Glutamatergic neuron (in vitro differentiated cells): Measurements from ENCODE around the gene CACNA1C. TPM values are rescaled to one million over a fixed set of nuclear protein-coding genes. Genes with fewer than 3 reads are reported as not detected.

Source experiments
- DNase-seq: peaks from one replicate; pipeline ENCODE4 v3.0.0; 2022
- H3K27ac Mint-ChIP-seq: one replicate; pipeline ENCODE4 v1.8.0; 2020; ENCODE audit warnings: mild to moderate bottlenecking, mixed read lengths, inconsistent platforms; ENCODE audit not compliant: unreplicated experiment
- H3K27me3 Mint-ChIP-seq: one replicate; pipeline ENCODE4 v1.8.0; 2020; ENCODE audit warnings: mild to moderate bottlenecking, moderate library complexity, mixed read lengths, inconsistent platforms; ENCODE audit not compliant: unreplicated experiment
- H3K36me3 Mint-ChIP-seq: one replicate; pipeline ENCODE4 v1.8.0; 2020; ENCODE audit warnings: mild to moderate bottlenecking, mixed read lengths, inconsistent platforms; ENCODE audit not compliant: unreplicated experiment
- H3K4me1 Mint-ChIP-seq: one replicate; pipeline ENCODE4 v1.8.0; 2020; ENCODE audit warnings: mild to moderate bottlenecking, low read depth, mixed read lengths, inconsistent platforms; ENCODE audit not compliant: unreplicated experiment
- H3K4me3 Mint-ChIP-seq: one replicate; pipeline ENCODE4 v1.8.0; 2020; ENCODE audit warnings: mild to moderate bottlenecking, mixed read lengths, inconsistent platforms; ENCODE audit not compliant: unreplicated experiment
- H3K9me3 Mint-ChIP-seq: one replicate; pipeline ENCODE4 v1.8.0; 2020; ENCODE audit warnings: mild to moderate bottlenecking, moderate library complexity, mixed read lengths, inconsistent platforms; ENCODE audit not compliant: unreplicated experiment
- CTCF ChIP-seq: fragments of 200-600 bp; sonication (generic); IDR thresholded peaks from one replicate; pipeline ENCODE4 v1.5.0; 2021; ENCODE audit not compliant: partially characterized antibody, unreplicated experiment
- total RNA-seq: library from RNA; stranded (reverse); fragmentation: NEBNext Ultra II Directional; extraction: Animal tissue kit (Norgen Biotek cat#: 25700); gene quantifications from one replicate; pipeline ENCODE4 v1.2.1, GENCODE V29; 2021; ENCODE audit not compliant: unreplicated experiment

The CACNA1C gene
- total RNA-seq, 1 donor from 2014 or later = 11.0 TPM

DNA sequence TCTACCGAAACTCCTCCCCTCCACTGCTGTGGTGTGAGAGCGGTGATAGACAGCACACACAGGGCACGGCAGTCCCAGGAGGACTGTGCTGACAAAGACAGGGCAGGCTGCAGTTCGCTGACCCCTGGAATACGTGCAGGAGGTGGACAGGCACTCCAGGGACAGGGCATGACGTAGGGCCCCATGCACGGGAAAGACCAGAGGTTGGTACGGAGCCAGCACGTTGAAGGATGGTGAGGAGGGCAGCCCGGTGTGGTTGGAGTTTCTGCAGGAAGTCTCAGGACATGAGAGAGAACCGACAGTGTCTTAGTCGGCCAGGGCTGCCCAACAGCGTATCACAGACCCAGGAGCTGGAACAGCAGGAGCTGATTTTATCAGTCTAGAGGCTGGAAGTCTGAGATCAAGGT, 487.8 kb downstream of the CACNA1C start:
- H3K9me3 Mint-ChIP-seq = peaks cover 2% of the 10 kb centered on the region
- TF ChIP-seq CTCF = no peak
- no peaks in the 10 kb centered on the region for H3K36me3 Mint-ChIP-seq
- H3K27ac Mint-ChIP-seq = peak overlapping the region; percentile 86
- peak; percentile 70 for DNase-seq
- peaks cover 10% of the 10 kb centered on the region for H3K27me3 Mint-ChIP-seq
- peak overlapping the region; percentile 40 for H3K4me3 Mint-ChIP-seq
- peaks cover 23% of the 10 kb centered on the region for H3K4me1 Mint-ChIP-seq

GRCh38 chr12:2541631-2542204, 488.9 kb downstream of the CACNA1C start:
- Mint-ChIP-seq H3K4me3 (no peak overlapping the region), H3K27me3 (peaks cover 10% of the 10 kb centered on the region), H3K27ac (no peak overlapping the region), H3K36me3 (no peaks in the 10 kb centered on the region), H3K9me3 (peaks cover 2% of the 10 kb centered on the region), H3K4me1 (peaks cover 18% of the 10 kb centered on the region)
- no peak for TF ChIP-seq CTCF
- DNase-seq = no peak

DNA sequence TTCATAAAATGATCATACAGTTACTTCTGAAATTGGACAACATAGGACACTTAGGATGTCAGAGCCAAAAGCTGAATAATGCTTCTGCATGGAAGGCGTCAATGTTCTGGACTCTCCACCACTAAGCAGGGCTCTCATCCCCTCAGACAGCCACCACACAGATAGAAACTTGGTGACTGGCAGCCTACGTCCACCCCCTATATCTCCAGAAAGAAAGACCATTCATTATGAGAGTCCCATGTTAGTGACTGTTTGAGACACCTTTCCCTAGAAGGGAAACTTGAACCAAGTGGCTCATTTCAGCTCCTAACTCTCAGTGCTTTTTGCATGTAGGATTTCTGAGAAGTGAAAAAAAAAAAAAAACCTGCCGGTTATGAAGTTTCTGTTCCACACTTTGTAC, 491.0 kb downstream of the CACNA1C start:
- no peak for TF ChIP-seq CTCF
- H3K4me3 Mint-ChIP-seq = no peak overlapping the region
- H3K27me3 Mint-ChIP-seq = peaks cover 7% of the 10 kb centered on the region
- peaks cover 18% of the 10 kb centered on the region for H3K4me1 Mint-ChIP-seq
- H3K36me3 Mint-ChIP-seq = no peaks in the 10 kb centered on the region
- H3K27ac Mint-ChIP-seq = no peak overlapping the region
- no peak for DNase-seq
- H3K9me3 Mint-ChIP-seq = peaks cover 2% of the 10 kb centered on the region

DNA sequence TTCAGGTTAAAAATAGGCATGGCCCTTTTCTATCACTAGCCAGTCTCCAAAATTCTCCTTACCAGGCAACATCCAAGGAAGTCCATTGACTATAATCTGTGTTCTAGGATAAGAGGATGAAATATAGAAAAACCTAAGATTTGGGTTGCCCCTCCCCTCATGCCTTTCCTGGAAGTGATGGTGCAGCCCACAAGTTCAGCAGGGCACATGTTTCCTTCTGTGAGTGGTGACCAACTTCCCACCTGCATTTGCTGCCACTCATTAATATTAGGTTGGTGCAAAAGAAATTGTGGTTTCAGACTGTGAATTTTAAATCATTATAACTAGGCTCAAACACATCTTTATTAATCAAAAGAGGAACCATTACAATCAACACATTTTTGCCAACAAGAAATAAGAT, 491.4 kb downstream of the CACNA1C start:
- peaks cover 18% of the 10 kb centered on the region for H3K4me1 Mint-ChIP-seq
- no peak for TF ChIP-seq CTCF

DNA sequence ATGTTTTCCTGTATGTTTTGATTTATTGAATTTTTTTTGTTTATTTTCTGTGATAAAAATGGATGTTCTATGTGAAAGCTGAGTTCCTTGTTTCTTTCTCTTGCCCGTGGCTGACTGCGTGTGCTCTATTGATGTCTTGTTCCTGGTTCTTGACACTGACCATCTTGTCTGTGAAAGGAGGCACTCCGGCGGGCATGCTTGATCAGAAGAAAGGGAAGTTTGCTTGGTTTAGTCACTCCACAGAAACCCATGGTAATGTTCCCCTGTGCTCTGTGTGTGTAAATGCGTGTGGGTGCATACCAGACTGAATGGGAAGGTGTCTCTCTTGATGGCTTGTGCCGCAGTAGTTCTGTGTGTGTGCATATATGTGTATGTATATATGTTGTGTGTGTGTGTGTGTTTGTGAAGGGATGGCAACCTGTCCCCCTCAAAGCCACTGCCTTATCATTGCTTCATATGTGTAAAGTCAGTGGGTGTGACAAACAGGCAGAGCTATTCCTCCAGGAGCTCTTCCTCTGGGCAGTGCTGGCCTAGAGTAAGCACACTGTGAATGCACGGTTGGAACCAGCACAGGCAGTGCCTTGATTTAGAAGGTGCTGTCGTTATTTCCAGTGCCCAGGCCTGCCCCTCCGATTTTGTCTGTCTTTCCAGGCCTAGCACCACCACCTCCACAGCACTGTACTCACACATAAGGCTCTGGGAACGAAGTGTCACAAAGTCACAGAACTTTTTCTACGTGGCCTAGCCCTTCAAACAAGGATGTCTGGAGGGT, 494.7 kb downstream of the CACNA1C start:
- no peaks in the 10 kb centered on the region for H3K9me3 Mint-ChIP-seq
- H3K27me3 Mint-ChIP-seq = no peaks in the 10 kb centered on the region
- no peak overlapping the region for H3K27ac Mint-ChIP-seq
- no peak for DNase-seq
- no peaks in the 10 kb centered on the region for H3K36me3 Mint-ChIP-seq
- H3K4me1 Mint-ChIP-seq = peaks cover 2% of the 10 kb centered on the region
- H3K4me3 Mint-ChIP-seq = no peak overlapping the region
- TF ChIP-seq CTCF = no peak

More for the DNA sequence above, 491.4 kb downstream of the CACNA1C start:
- Mint-ChIP-seq H3K27ac (no peak overlapping the region), H3K4me3 (no peak overlapping the region), H3K9me3 (peaks cover 2% of the 10 kb centered on the region), H3K36me3 (no peaks in the 10 kb centered on the region), H3K27me3 (peaks cover 7% of the 10 kb centered on the region)
- DNase-seq = no peak
